Islet of Langerhans (tissue), 1 donor: Measurements from ENCODE around the gene CCN6.
"Not testable (repeated sequence)": the region's sequence is repeated elsewhere in the genome, so short reads cannot be mapped to it uniquely, and the experiment has no call there.

Source experiments
- FAIRE-seq: peaks from one replicate; lab custom pipeline; 2011; peaks lifted over from hg19 to GRCh38; lab: Jason Lieb, UNC

CCN6 gene

DNA sequence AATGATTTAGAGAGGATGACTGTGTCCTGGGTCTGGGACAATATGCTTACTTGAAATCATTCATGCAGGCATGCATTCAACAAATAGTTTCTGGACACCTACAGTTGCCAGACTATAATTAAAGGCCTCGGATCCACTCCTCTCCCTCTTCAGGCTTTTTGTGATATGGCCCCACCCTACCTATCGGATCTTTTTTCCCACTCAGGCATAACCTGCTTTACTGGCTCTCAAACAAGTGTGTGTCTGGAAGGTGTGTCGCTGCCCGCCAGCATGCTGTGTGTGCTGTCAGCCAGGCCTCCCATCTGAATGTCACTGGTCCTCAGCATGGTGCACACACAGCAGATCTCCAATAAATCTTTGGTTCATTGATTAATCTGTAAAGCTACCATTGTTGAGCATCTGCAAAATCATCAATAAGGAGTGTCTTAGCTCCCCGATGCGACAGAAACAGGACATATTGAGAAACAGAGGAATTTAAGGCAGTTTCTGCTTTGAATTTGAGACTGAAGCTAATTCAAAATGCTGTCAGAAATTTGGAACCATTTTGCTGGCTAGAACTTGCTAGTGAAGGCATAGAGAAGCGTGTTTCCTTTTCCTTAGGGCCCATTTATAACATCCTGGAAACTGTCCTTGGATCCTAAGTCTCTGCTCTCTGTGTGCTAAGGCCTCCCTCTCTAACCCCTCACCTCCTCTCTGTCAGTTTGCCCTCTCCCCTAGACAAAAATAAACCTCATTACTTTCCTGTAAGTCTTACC is 23.5 kb upstream of the CCN6 start:
- no peak for FAIRE-seq

DNA sequence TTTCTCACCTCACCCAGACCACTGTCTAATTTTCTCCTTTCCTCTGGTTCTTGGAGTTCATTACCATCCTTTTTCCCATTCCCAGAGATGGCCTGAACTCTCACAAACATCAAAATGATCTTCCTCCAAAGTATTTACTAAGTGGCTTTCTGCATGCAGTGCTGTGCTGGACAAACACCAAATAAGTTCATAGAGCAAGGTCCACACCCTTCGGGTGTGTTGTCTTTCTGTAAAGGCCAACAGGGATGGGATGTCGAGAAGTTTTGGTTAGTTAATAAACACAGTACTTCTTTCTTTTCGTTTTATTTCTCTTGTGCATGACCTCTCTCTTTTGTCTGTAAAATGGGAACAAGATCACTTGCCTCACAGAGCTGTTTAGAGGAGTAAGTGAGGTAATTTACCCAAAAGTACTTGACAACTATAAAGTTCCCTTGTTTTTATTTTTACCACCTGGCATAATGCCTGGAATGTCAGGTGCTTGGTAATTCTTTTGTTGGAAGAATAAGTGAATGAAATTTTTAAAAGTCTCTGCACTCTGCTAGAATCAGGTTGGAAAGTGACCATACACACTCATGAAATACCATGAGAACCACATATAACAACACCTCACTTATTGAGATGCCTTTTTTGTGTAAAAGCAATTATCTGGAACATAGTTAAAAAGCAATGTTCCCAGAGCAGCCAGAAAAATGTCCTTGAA is 22.8 kb upstream of the CCN6 start:
- no peak for FAIRE-seq

DNA sequence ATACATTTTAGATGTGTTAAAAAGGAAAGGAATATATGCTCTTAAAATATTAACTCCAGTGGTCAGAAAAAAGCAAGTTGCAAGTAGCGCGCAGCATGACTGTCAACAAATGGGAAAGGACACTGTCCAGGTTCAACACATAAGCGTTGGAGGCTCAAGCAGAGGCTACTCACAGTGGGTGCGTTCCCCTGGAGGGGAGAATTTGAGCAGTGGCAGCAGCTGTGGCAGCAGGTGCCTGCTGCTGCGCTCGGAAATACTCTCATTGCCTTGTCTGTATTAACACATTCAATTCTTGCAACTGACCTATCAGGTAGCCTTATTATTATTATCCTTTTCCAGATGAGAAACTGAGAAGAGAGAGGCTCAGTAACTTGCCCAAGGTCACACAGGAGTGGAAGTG is 21.9 kb upstream of the CCN6 start:
- no peak for FAIRE-seq

- no peak for FAIRE-seq
These were observed 21.2 kb upstream of the CCN6 start for GRCh38 chr6:112032728-112033127.

- no peak for FAIRE-seq
These were observed 19.9 kb upstream of the CCN6 start for GRCh38 chr6:112033791-112034615.

DNA sequence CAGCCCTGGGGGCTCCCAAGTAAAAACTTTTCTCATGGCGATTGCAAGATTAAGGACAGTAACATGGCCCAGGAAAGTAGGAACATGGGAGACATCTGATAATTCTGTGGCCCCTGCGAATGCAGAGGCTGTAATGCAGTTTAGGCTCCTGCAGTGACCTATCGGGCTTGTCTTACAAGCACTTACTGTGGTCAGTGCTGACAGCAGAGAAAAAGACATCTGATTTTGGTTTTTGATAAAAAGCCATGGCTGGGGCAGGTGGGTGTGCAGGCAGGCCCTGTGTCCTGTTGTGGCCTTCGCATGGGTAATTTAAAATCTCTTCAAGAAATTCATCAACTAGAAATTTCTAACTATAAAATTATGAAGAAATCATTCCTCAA is 19.3 kb upstream of the CCN6 start:
- FAIRE-seq: no peak

DNA sequence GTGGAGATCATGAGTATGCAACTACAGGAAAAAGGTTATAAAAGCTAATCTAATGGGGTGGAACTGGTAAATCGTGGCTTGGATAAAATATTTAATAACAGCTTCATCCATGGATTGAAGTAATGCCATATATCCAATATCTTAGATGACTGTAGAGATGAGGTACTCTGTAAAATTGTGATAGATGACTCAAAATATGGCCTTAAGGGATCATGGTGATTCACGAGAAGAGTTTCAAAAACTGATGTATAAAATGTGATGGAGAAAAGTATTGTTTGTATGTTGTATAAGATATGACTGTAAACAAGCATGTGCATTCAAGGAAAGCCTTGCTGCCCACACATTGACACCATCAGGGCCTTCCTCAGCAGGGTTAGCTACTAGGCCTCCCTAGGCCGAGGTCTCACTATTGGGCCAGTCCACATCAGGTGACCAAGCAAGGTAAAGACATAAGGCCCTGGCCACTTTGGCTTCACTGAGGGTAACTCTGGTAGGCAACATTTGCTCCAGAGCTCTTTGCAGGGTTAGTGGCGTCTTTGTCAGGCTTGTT is 17.7 kb upstream of the CCN6 start:
- FAIRE-seq: no peak

GRCh38 chr6:112037783-112038216 is 16.1 kb upstream of the CCN6 start:
- FAIRE-seq: no peak

DNA sequence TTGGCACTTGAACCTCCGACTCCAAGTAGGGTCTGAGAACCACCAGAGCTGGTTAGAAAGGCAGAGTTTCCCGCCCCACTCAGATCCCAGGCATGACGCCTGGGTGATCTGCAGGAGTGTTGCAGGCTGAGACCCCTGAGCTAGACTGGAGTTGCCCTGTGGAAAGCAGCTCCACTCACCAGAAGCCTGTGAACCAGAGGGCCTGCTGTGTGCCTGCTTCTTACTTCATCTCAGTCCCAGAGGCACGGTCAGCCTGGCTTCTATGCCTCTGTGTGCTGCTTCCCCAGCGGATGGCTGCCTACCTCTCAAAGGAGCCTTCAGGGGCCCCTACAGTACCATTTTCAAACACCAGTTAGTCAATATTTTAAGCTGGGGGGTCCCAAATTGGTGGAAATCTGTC is 15.6 kb upstream of the CCN6 start:
- no peak for FAIRE-seq

DNA sequence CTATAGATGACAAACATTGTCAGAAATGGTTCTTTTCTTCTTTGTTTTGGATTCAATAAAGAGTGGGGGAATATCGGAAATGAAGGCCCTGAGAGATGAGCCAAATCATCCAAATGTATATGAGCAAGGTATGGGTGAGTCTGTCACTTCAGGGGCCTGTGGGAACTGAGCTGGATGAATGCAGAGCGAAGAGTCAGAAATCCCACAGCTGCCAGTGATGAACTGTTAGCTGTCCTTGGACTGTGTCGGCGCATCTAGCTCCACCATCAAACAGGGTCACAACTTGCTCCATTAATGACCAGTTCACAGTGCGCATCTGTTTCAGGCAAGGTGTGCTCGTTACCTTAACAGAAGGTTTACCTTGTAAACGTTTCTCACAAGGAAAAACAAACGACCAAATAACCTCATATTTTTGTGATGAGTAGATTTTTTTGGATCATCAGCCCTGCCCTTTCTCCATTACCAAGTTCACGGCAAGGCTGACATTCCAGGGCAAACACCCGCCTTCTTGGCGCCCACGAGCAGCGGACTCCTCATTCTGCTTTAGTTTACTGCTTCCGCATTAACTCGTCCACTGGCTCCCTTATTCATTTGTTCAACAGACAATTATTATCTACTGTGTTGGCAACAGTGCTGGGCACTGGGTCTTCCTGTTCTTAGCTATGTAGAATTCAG is 15.0 kb upstream of the CCN6 start:
- FAIRE-seq: no peak

DNA sequence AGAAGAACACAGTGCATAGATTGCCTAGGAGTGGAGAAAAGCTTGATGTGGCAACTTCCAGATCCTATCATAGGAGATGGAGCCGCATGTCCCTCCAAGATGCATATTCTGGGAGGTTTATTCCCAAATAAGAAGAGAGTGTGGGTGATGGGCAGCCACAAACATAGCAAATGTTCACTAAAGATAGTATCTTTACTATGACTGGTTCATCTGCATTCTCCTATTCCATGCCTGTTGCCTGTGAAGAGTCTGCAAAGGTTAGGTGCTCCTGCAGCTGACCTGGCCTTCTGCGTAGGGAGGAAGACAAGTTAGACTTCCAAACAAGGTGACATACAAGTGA is 14.5 kb upstream of the CCN6 start:
- FAIRE-seq: no peak

DNA sequence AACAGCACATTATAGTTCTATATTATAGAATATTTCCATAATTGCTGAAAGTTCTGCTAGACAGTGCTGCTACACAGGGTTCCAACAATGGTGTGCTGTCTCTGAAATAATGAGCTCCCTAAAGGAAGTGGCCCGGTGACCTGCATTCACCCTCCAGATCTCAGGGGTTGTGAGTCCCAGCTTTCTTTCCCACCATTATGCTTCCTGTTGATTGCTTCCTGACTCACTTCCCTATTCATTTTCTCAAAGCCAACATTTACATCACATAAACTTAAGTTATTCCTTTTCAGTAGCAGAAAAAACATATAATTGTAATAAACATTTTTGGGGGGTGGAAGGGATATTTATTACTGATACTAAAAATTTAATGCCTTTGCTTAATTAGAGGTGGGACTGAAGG is 12.9 kb upstream of the CCN6 start:
- FAIRE-seq: no peak

- no peak for FAIRE-seq
These were observed 12.4 kb upstream of the CCN6 start for GRCh38 chr6:112041535-112041934.

- FAIRE-seq: no peak
These were observed 10.6 kb upstream of the CCN6 start for GRCh38 chr6:112043032-112044007.

DNA sequence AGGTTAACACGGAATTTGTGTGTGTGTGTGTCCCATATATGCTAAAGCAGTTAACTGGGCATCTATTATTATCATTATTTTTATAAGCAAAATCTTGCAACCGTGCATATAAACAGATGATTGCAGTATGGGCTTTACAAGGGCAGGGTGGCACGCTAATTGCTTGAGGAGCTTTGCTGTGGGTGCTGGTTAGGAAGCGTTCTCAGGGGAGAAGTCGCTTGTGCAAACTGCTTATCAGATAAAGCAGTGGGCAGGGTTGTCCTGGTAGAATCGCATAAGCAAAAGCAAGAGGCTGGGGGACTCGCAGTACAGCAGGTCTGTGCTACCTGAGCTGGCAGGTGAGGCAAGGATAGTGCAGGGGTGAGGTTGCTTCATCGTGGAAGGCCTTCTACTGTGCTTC is 9.7 kb upstream of the CCN6 start:
- FAIRE-seq: no peak

DNA sequence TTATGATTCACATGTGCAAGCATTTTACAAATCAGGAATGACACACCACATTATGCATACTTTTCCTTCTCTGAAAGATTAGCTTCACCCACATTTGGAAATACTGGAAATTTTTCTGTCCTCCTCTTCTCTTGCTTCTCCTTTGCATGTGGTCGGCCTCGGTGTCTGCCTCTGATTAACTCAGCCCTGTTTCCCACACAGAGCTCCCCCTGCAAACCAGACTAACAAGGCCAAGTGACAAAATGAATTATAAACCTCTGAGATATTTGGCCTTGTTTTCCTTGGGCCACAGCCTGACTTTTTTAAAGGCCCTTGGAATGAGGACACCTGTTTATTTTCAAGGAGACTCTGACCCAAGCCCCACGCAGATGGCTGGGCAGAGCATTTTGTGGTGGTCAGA is 9.0 kb upstream of the CCN6 start:
- FAIRE-seq: no peak

DNA sequence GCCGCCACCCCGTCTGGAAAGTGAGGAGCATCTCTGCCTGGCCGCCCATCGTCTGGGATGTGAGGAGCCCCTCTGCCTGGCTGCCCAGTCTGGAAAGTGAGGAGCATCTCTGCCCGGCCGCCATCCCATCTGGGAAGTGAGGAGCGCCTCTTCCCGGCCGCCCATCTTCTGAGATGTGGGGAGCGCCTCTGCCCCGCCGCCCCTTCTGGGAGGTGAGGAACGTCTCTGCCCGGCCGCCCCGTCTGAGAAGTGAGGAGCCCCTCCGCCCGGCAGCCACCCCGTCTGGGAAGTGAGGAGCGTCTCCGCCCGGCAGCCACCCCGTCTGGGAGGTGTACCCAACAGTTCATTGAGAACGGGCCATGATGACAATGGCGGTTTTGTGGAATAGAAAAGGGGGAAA is 6.4 kb upstream of the CCN6 start:
- FAIRE-seq: not testable (repeated sequence)

- FAIRE-seq: no peak
These were observed 4.7 kb upstream of the CCN6 start for GRCh38 chr6:112049026-112049799.

DNA sequence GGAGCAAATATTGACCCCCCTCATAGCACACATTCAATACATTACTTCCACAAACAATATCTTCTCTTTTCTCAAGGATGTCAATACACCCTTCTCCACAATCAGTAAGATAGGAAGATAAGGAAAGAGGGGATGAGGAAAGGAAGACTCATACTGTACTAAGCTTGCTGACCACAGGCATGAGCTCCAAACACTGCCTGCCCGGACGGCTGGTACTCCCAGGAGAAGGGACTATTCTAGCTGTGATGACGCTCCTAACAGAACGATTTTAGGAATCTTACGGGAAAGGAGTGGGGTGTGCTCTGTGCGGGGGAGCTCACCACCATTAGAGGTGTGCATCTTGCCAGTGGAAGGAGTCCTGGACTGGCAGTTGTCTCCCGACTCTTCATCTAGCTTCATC is 3.9 kb upstream of the CCN6 start:
- FAIRE-seq: no peak

DNA sequence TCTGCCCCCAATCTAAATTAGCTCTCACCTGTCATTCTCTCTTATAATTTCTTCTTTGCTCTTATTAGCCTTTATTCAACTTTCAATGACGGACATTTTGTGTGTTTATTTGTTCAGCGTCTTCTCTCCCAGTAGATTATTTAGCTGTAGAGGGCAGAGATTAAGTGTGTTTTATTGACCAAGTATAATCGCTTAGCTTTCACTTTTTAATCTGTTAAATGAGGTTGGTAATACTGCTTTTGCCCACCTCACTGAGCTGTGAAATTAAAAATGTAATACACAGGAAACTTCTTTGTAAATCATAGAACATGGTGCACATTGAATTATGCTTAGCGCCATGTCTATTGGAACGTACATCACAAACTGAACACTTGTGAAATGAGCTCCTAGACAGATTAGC is 3.5 kb upstream of the CCN6 start:
- no peak for FAIRE-seq
